ENCODE data around the gene C16orf90. TPM values are rescaled to one million over a fixed set of nuclear protein-coding genes. Genes with fewer than 3 reads are reported as not detected.

C16orf90 gene
- total and polyA plus RNA-seq, 2 donors (not counting 1 experiment from before 2014, with no cell fraction given): not detected

- no peak overlapping the region for H3K27ac ChIP-seq (ENCODE audit: low read length in 2 of 2)
- H3K4me3 ChIP-seq (ENCODE audit: control extremely low read depth in 1 of 5, extremely low read depth in 1 of 5, insufficient read depth in 1 of 5, low read depth in 2 of 5, low read length in 4 of 5): no peak overlapping the region
- TF ChIP-seq, protein P1, sequence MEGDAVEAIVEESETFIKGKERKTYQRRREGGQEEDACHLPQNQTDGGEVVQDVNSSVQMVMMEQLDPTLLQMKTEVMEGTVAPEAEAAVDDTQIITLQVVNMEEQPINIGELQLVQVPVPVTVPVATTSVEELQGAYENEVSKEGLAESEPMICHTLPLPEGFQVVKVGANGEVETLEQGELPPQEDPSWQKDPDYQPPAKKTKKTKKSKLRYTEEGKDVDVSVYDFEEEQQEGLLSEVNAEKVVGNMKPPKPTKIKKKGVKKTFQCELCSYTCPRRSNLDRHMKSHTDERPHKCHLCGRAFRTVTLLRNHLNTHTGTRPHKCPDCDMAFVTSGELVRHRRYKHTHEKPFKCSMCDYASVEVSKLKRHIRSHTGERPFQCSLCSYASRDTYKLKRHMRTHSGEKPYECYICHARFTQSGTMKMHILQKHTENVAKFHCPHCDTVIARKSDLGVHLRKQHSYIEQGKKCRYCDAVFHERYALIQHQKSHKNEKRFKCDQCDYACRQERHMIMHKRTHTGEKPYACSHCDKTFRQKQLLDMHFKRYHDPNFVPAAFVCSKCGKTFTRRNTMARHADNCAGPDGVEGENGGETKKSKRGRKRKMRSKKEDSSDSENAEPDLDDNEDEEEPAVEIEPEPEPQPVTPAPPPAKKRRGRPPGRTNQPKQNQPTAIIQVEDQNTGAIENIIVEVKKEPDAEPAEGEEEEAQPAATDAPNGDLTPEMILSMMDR (IDR thresholded peaks at IDR 0.05): no peak
- no peak for TF ChIP-seq EZH2 (IDR thresholded peaks at IDR 0.05; ENCODE audit: borderline replicate concordance, insufficient read depth, low read depth, low read length, poor library complexity, severe bottlenecking)
- H3K4me3 Mint-ChIP-seq: no peak overlapping the region
- no peaks in the 10 kb centered on the region for H3K27me3 ChIP-seq (replicated peaks in 1 of 4; ENCODE audit: control extremely low read depth in 1 of 4, control insufficient read depth in 3 of 4, insufficient read depth in 4 of 4, low read length in 3 of 4)
- ATAC-seq (ENCODE audit: low read depth) (no peak), DNase-seq (no peak)
- H4K20me1 ChIP-seq (ENCODE audit: control insufficient read depth, insufficient read depth, low read length, poor library complexity, severe bottlenecking): no peaks in the 10 kb centered on the region
- no peak overlapping the region for H3K4me2 ChIP-seq (replicated peaks; ENCODE audit: low read depth, low read length, poor library complexity, severe bottlenecking)
- no peaks in the 10 kb centered on the region for H3K9me3 ChIP-seq (ENCODE audit: control extremely low read depth in 1 of 3, control insufficient read depth in 2 of 3, insufficient read depth in 1 of 3, low read length in 2 of 3)
- peaks cover 0 to 5% of the 10 kb centered on the region in 2 donors for H3K4me1 ChIP-seq (ENCODE audit: control insufficient read depth in 2 of 2, insufficient read depth in 2 of 2, low read length in 2 of 2)
- no peaks in the 10 kb centered on the region for H3K9me3 Mint-ChIP-seq (ENCODE audit: insufficient read depth)
- H3K79me2 ChIP-seq (ENCODE audit: control insufficient read depth, insufficient read depth, low read length): no peaks in the 10 kb centered on the region
- no peaks in the 10 kb centered on the region for H3K27me3 Mint-ChIP-seq
- H3K4me1 Mint-ChIP-seq: peaks cover 11% of the 10 kb centered on the region
- POLR2A ChIA-PET: no interaction called here
- H2AFZ ChIP-seq (ENCODE audit: insufficient read depth, low read depth, low read length, poor library complexity, severe bottlenecking): no peak overlapping the region
- H3K36me3 ChIP-seq (replicated peaks in 1 of 2; ENCODE audit: control extremely low read depth in 1 of 2, control insufficient read depth in 1 of 2, extremely low read depth in 1 of 2, insufficient read depth in 2 of 2, low read length in 1 of 2): peaks cover 0 to 16% of the 10 kb centered on the region in 2 experiments
- 100% methylated on average over 2 of the region's 5 CpGs for WGBS (ENCODE audit: insufficient coverage)
- no peak overlapping the region for H3K27ac Mint-ChIP-seq
- H3K9ac ChIP-seq (ENCODE audit: low read length): no peak overlapping the region
- CTCF ChIA-PET: interaction anchor here (1.5 to 2.4 kb wide), 3 partner anchors 13 to 129 kb away, joined by 5 to 9 read pairs (median 8); partner anchors contain the start of gene DNASE1
- intact Hi-C loops (cut with micrococcal nuclease): loop anchor here (10.0 kb wide), 2 partner anchors 349 to 1429 kb away; partner anchors contain the start of gene SEC14L5
Observed at GRCh38 chr16:3525951-3526350, 30.7 kb upstream of the C16orf90 start.

GRCh38 chr16:3523281-3523680 lies 28.0 kb upstream of the C16orf90 start:
- no peak for ATAC-seq (ENCODE audit: low read depth)
- no CpG with 5 or more reads among the region's 3 CpGs for WGBS (ENCODE audit: insufficient coverage)
- no peak for DNase-seq
- Histone ChIP-seq H3K9ac (ENCODE audit: low read length) (no peak overlapping the region), H4K20me1 (ENCODE audit: control insufficient read depth, insufficient read depth, low read length, poor library complexity, severe bottlenecking) (no peaks in the 10 kb centered on the region), H3K4me1 (ENCODE audit: control insufficient read depth in 2 of 2, insufficient read depth in 2 of 2, low read length in 2 of 2) (peaks cover 0 to 5% of the 10 kb centered on the region in 2 donors), H3K36me3 (replicated peaks in 1 of 2; ENCODE audit: control extremely low read depth in 1 of 2, control insufficient read depth in 1 of 2, extremely low read depth in 1 of 2, insufficient read depth in 2 of 2, low read length in 1 of 2) (peaks cover 0 to 10% of the 10 kb centered on the region in 2 experiments), H3K4me3 (ENCODE audit: control extremely low read depth in 1 of 5, extremely low read depth in 1 of 5, insufficient read depth in 1 of 5, low read depth in 2 of 5, low read length in 4 of 5) (no peak overlapping the region), H3K27ac (ENCODE audit: low read length in 2 of 2) (no peak overlapping the region), H3K4me2 (replicated peaks; ENCODE audit: low read depth, low read length, poor library complexity, severe bottlenecking) (no peak overlapping the region), H3K27me3 (replicated peaks in 1 of 4; ENCODE audit: control extremely low read depth in 1 of 4, control insufficient read depth in 3 of 4, insufficient read depth in 4 of 4, low read length in 3 of 4) (no peaks in the 10 kb centered on the region), H2AFZ (ENCODE audit: insufficient read depth, low read depth, low read length, poor library complexity, severe bottlenecking) (no peak overlapping the region), H3K79me2 (ENCODE audit: control insufficient read depth, insufficient read depth, low read length) (no peaks in the 10 kb centered on the region), H3K9me3 (ENCODE audit: control extremely low read depth in 1 of 3, control insufficient read depth in 2 of 3, insufficient read depth in 1 of 3, low read length in 2 of 3) (no peaks in the 10 kb centered on the region)
- H3K27ac Mint-ChIP-seq: no peak overlapping the region
- no peak overlapping the region for H3K4me3 Mint-ChIP-seq
- no peaks in the 10 kb centered on the region for H3K9me3 Mint-ChIP-seq (ENCODE audit: insufficient read depth)
- peaks cover 10% of the 10 kb centered on the region for H3K4me1 Mint-ChIP-seq
- H3K27me3 Mint-ChIP-seq: no peaks in the 10 kb centered on the region
- intact Hi-C loops (cut with micrococcal nuclease): loop anchor here (10.0 kb wide), 2 partner anchors 352 to 1432 kb away; partner anchors contain the start of gene SEC14L5
- ChIA-PET POLR2A (interaction anchor here (0.6 kb wide), 1 partner anchor 23 kb away, joined by 7 read pairs; no protein-coding TSS in a partner anchor), CTCF (interaction anchor here (0.6 kb wide), 1 partner anchor 915 kb away, joined by 3 read pairs; no protein-coding TSS in a partner anchor)
- no peak for TF ChIP-seq EZH2 (IDR thresholded peaks at IDR 0.05; ENCODE audit: borderline replicate concordance, insufficient read depth, low read depth, low read length, poor library complexity, severe bottlenecking)
- TF ChIP-seq, protein P1 (IDR thresholded peaks at IDR 0.05): no peak

Measured in B cell (primary cell).